Calu3 (cell line): ENCODE measurements around the gene SEMA3C. TPM values are rescaled to one million over a fixed set of nuclear protein-coding genes. Genes with fewer than 3 reads are reported as not detected.

Experiments
- BruUV-seq: library from RNA; stranded (reverse); fragments of 400-500 nt; replicated peaks from 2 replicates; lab custom pipeline; 2021; lab: Mats Ljungman, UMichigan
- CTCF ChIA-PET: fragments of 300-600 bp; sonication (Branson Sonifier 250); formaldehyde crosslinking; loops from one replicate; lab custom pipeline; 2022; ENCODE audit warnings: antibody characterized with exemption; lab: Charles Lee
- DNase-seq: peaks from one replicate; pipeline ENCODE4 v3.0.0; 2022
- H3K27ac Mint-ChIP-seq: one replicate; pipeline ENCODE4 v1.8.0; 2022; ENCODE audit warnings: mixed read lengths; ENCODE audit not compliant: unreplicated experiment
- H3K27me3 Mint-ChIP-seq: one replicate; pipeline ENCODE4 v1.8.0; 2022; ENCODE audit warnings: mixed read lengths; ENCODE audit not compliant: unreplicated experiment
- H3K36me3 Mint-ChIP-seq: one replicate; pipeline ENCODE4 v1.8.0; 2022; ENCODE audit warnings: mild to moderate bottlenecking, moderate library complexity, mixed read lengths; ENCODE audit not compliant: insufficient read depth, unreplicated experiment
- H3K4me1 Mint-ChIP-seq: one replicate; pipeline ENCODE4 v1.8.0; 2022; ENCODE audit warnings: mild to moderate bottlenecking, low read depth, mixed read lengths; ENCODE audit not compliant: unreplicated experiment
- H3K4me3 Mint-ChIP-seq: one replicate; pipeline ENCODE4 v1.8.0; 2022; ENCODE audit warnings: mild to moderate bottlenecking, low read depth, moderate library complexity, mixed read lengths; ENCODE audit not compliant: unreplicated experiment
- H3K9me3 Mint-ChIP-seq: one replicate; pipeline ENCODE4 v1.8.0; 2022; ENCODE audit warnings: low read depth, mixed read lengths; ENCODE audit not compliant: unreplicated experiment
- CTCF ChIP-seq: fragments of 200-600 bp; IDR thresholded peaks from one replicate; pipeline ENCODE4 v1.8.0; 2022; ENCODE audit warnings: antibody characterized with exemption; ENCODE audit not compliant: unreplicated experiment
- intact Hi-C: fragments of 100-400 bp; cut with micrococcal nuclease; formaldehyde crosslinking; loops from one replicate; pipeline ENCODE4 v1.10.0; 2022; ENCODE audit not compliant: unreplicated experiment
- total RNA-seq: library from RNA; stranded (reverse); gene quantifications from 2 replicates; pipeline ENCODE4 v1.2.3, GENCODE V29; 2022

The SEMA3C gene
- total RNA-seq, 1 experiment from 2014 or later = 67.7 TPM

GRCh38 chr7:80830584-80831285, 88.1 kb downstream of the SEMA3C start:
- Mint-ChIP-seq H3K36me3 (no peaks in the 10 kb centered on the region), H3K27me3 (no peaks in the 10 kb centered on the region), H3K4me3 (peak overlapping the region; percentile 37), H3K4me1 (peaks cover 18% of the 10 kb centered on the region), H3K27ac (peak overlapping the region; percentile 84), H3K9me3 (no peaks in the 10 kb centered on the region)
- intact Hi-C loops = no loop called here
- BruUV-seq = no TSS peak
- no peak for TF ChIP-seq CTCF
- CTCF ChIA-PET = no interaction called here
- DNase-seq = no peak

- no peaks in the 10 kb centered on the region for H3K9me3 Mint-ChIP-seq
- intact Hi-C loops = no loop called here
- H3K36me3 Mint-ChIP-seq = no peaks in the 10 kb centered on the region
- peaks cover 18% of the 10 kb centered on the region for H3K4me1 Mint-ChIP-seq
- H3K27ac Mint-ChIP-seq = no peak overlapping the region
- no TSS peak for BruUV-seq
- H3K27me3 Mint-ChIP-seq = no peaks in the 10 kb centered on the region
- no peak for TF ChIP-seq CTCF
- CTCF ChIA-PET = no interaction called here
- DNase-seq = no peak
- no peak overlapping the region for H3K4me3 Mint-ChIP-seq
Observed at GRCh38 chr7:80830010-80830409, 88.8 kb downstream of the SEMA3C start.

- no peaks in the 10 kb centered on the region for H3K36me3 Mint-ChIP-seq
- no peak for TF ChIP-seq CTCF
- no peak overlapping the region for H3K27ac Mint-ChIP-seq
- no peaks in the 10 kb centered on the region for H3K9me3 Mint-ChIP-seq
- intact Hi-C loops = no loop called here
- CTCF ChIA-PET = no interaction called here
- no peaks in the 10 kb centered on the region for H3K27me3 Mint-ChIP-seq
- no peak overlapping the region for H3K4me3 Mint-ChIP-seq
- H3K4me1 Mint-ChIP-seq = peaks cover 18% of the 10 kb centered on the region
- BruUV-seq = no TSS peak
- DNase-seq = no peak
Observed at GRCh38 chr7:80829527-80829926, 89.3 kb downstream of the SEMA3C start.

- Mint-ChIP-seq H3K4me3 (no peak overlapping the region), H3K4me1 (peaks cover 20% of the 10 kb centered on the region), H3K27ac (no peak overlapping the region), H3K9me3 (no peaks in the 10 kb centered on the region), H3K36me3 (no peaks in the 10 kb centered on the region), H3K27me3 (no peaks in the 10 kb centered on the region)
- CTCF ChIA-PET = no interaction called here
- TF ChIP-seq CTCF = no peak
- DNase-seq = no peak
- intact Hi-C loops = no loop called here
- BruUV-seq = no TSS peak
Observed at GRCh38 chr7:80827239-80827633, 91.6 kb downstream of the SEMA3C start.
